ENCODE measurements around the gene OGFRL1.

OGFRL1 gene

DNA sequence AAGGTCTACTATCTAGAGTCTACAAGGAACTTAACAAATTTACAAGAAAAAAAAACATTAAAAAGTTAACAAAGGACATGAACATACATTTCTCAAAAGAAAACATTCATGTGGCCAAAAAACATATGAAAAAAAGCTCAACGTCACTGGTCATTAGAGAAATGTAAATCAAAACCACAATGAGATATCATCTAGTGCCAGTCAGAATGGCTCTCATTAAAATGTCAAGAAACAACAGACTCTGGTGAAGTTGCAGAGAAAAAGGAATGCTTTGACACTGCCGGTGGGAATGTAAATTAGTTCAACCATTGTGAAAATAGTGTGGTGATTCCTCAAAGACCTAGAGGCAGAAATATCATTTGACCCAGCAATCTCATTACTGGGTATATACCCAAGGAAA lies 48.3 kb downstream of the OGFRL1 start:
- no peak for DNase-seq

DNA sequence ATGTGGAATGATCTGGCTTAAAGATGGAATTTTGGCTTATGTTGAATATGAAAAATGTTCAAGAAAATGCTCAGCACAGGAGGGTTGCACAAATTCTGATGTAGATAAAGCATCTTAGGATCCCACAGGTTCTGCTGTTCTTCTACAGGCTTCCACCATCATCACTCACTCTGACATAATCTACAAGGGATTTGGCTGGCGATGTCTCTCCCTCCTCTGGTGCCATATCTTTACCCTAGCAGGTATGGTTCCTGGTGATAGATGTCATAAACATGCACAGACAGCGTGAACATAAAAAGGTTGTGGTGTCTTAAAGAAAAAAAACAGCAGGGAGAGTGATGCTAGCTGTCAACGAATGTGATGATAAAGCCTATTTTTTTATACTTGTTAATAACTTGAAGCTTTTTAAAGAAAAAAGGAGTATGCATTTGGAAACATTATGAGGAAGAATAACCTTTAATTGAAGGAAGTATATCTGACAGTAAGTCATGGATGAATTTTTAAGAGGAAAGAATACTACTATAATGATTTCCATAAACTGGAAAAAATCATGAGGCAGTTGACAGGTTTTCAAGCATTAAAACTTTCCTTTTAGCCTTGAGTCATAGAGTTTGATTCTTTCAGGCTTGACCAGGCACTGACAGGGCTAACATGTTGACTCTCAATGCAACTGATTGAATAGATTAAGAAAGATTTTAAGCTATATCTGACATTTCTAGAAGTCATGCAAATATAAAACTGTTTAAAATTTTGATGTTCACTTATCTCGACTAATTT lies 50.1 kb downstream of the OGFRL1 start:
- DNase-seq, result no peak

DNA sequence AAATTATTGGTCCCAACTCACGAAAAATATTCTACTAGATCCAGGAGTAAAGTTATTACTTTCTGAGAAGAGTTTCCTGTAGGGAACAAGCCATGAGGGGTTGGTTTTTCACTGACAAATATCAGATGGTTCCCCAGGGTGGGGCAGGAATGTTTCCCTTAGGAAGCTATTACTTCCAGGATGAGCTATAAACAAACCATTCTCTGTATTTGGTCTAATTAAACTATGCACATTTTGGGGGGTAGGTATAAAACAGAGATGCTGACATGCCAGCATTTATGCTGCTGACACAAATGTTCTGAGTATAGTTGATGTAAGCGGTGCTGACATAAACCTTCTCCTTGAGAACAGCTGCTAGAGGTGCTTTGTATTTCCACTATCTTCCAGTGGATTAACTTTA lies 54.2 kb downstream of the OGFRL1 start:
- DNase-seq, result no peak

DNA sequence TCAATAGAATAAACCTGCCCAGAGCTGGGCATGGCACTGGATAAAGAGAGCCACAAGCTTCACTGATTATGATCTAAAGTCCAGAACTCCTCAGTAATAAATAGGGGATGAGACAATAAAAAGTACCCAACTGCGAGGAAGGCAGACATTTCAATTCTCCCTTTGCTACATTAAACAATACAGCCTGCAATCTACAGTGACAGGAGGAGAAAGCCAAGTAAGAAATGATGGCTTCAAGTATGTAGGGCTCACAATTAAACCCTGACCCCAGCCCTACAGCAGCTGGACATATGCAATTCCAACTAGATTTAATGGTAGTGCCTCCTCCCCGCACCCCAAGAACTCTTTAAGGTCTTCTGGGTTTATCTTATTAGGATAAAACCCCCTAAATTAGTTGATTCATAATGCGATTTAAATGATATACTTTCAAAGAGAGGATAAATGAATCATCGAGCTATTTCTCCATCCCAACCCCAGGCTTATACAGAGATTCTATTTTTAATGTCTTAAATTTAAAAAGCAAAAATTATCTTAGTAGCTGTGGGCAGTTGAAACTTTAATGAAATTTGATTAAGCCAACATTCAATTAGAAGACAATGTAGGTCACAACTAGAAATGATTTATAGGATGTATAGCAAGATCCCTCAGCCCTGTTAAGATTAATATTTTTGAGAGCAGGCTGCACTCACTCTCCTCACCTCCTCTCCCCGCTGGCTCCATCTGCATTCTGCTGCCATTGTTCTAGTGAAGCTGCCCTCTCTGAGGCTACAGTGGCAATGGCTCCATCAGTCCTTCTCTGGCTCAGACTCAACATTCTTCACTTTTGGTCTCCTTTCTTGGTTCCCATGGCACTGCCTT lies 57.1 kb downstream of the OGFRL1 start:
- no peak for DNase-seq

DNA sequence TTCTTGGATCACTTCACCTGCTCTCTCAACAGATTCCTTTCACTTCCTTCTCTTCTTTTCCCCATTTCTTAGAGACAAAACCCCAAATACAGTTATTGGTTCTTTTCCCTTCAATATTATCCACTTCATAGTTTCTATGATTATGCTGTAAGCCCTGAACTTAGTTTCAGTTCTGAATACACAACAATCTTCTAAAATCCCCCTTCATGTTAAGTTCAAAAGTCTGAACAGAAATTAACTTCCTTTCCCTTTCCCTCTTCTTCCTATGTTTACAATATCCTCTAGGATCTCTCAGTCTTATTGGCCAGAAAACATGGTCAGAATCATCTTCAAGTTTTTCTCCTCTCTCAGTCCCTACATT lies 57.7 kb downstream of the OGFRL1 start:
- no peak for DNase-seq

DNA sequence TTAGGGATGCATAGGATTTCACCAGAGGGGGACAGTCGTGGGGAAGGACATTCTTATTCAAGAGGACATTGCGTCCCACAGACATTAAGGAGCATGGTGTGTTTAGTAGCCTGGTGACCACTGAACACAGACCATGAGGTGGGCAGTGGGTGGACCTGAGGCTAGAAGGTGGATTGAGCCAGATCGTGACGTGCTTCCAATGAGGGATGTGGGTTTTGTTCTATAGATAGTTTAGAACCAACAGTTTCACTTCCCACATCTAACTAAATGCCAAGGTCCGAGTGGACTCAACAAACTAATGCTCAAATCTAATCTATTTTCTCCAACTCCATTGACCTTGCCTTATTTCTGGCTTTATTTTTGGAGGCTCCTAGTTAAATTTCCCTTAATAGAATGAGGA lies 58.5 kb downstream of the OGFRL1 start:
- DNase-seq, result no peak

DNA sequence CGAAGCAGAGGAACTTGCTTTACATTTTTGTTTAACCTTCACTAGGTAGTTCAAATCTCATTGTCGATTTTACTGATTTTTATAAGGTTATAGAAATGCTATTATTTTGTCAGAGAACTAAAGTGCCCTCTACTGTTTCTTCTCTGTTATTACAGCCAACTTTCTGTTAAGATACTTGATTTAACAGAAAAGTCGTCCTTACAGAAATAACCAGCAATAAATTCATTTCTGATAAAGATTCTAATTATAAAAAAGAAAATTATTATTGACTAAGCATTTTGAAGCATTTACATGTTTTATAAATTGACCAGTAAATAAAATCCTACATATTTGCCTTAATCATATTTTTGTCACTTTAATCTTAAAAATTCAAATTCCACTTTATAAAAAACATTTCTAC lies 60.8 kb downstream of the OGFRL1 start:
- peak; percentile 68 for DNase-seq

DNA sequence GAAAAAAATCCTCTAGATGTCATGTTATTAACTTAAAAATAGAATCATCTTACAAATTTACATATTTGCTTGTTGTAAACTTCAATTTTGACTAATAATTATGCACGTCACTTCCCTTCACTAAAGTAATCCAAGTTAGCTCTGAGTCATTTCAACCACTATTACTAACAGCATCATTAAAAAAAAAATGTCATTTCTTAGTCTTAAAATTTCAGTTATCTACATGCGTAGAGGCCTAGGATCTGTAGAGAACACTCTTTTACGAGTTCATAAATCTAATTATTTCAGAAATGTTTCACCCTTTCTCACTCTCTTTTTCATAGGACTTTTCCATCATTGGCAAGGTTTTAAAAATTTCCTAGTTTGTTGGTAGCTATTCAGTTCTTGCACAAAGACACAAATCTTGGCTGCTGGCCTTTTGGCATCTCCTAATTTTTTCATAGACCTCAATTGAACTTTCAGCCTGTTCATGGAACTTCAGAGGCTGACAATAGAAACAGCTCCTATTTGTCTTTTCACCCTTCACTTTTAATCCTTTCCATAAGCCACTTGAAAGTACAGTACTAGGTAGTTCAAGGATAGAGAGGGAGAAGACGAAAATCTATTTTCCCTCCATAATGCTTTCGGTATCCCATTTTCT lies 61.5 kb downstream of the OGFRL1 start:
- DNase-seq, result no peak

DNA sequence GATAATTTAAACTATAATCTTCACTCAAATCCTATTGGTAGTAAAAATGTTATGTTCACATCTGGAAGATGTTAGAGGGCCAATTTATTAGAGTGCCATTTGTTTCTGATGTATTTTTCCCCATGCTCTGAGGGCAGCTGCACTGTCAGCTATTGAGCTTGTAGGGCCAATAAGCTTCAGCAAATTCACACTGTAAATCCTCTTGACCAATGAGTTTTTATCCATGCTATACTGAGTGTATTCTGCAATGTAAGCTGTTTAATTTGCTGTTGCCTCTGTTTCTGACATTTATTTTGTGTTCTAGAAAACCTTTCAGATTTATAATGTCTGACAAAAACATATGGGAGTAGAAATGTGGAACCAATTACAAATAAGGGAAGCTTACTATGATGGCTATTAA lies 62.6 kb downstream of the OGFRL1 start:
- no peak for DNase-seq
